Ascending aorta (tissue), 2 donors: Measurements from ENCODE around the gene AMH. TPM values are rescaled to one million over a fixed set of nuclear protein-coding genes. Genes with fewer than 3 reads are reported as not detected.

ENCODE experiments used
- DNase-seq, 2 donors: peaks; one replicate each; pipeline ENCODE4 v3.0.0-alpha.2; 2019; ENCODE audit warnings: low spot score in 2 of 2
- H3K27ac ChIP-seq, 2 donors: fragments of 200-600 bp; sonication (generic); one replicate each; pipeline ENCODE4 v1.5.1; 2016 to 2017; ENCODE audit warnings: mild to moderate bottlenecking in 1 of 2
- H3K27me3 ChIP-seq: fragments of 200-600 bp; sonication (generic); one replicate; pipeline ENCODE4 v1.5.1; 2017
- H3K36me3 ChIP-seq, 2 donors: fragments of 200-600 bp; sonication (generic); one replicate each; pipeline ENCODE4 v1.5.1; 2016
- H3K4me1 ChIP-seq, 2 donors: fragments of 200-600 bp; sonication (generic); one replicate each; pipeline ENCODE4 v1.5.1; 2016 to 2017; ENCODE audit warnings: mild to moderate bottlenecking in 1 of 2
- H3K4me3 ChIP-seq, 2 donors: fragments of 200-600 bp; sonication (generic); one replicate each; pipeline ENCODE4 v1.5.1; 2016 to 2017; ENCODE audit warnings: mild to moderate bottlenecking in 1 of 2
- H3K9me3 ChIP-seq, 2 donors: fragments of 200-600 bp; sonication (generic); one replicate each; pipeline ENCODE4 v1.5.1; 2016
- CTCF ChIP-seq, 3 experiments: fragments of 200-600 bp in 2 of 3; fragments of 450-650 bp in 1 of 3; sonication (generic) in 2 of 3; IDR thresholded peaks; one replicate each; pipeline ENCODE4 v1.5.1; 2016 to 2019; ENCODE audit warnings: antibody characterized with exemption in 3 of 3, mild to moderate bottlenecking in 1 of 3, moderate library complexity in 1 of 3
- intact Hi-C: fragments of 100-400 bp; cut with DNase I; formaldehyde crosslinking; loops from one replicate; pipeline ENCODE4 v1.15.1; 2023
- total RNA-seq: library from RNA; depleted of rRNA; stranded (reverse); fragments of >200 nt; gene quantifications from one replicate; pipeline ENCODE4 v1.1.0, GENCODE V29; 2016

The AMH gene
- total RNA-seq, 1 donor from 2014 or later, result not detected

GRCh38 chr19:2254064-2254872 is 5.1 kb downstream of the AMH start:
- peaks cover 0 to 26% of the 10 kb centered on the region in 2 donors for H3K4me1 ChIP-seq
- TF ChIP-seq CTCF (IDR thresholded peaks at IDR 0.05), result no peak
- H3K36me3 ChIP-seq, result no peaks in the 10 kb centered on the region
- H3K4me3 ChIP-seq, result no peak overlapping the region
- intact Hi-C loops, result no loop called here
- no peaks in the 10 kb centered on the region for H3K9me3 ChIP-seq
- no peak overlapping the region for H3K27ac ChIP-seq
- H3K27me3 ChIP-seq, result peaks cover 13% of the 10 kb centered on the region
- DNase-seq, result no peak

GRCh38 chr19:2255112-2255845 is 6.2 kb downstream of the AMH start:
- DNase-seq, result no peak
- H3K4me3 ChIP-seq, result no peak overlapping the region
- no peak overlapping the region for H3K27ac ChIP-seq
- H3K9me3 ChIP-seq, result no peaks in the 10 kb centered on the region
- TF ChIP-seq CTCF (IDR thresholded peaks at IDR 0.05), result no peak
- peaks cover 13% of the 10 kb centered on the region for H3K27me3 ChIP-seq
- H3K4me1 ChIP-seq, result peaks cover 0 to 26% of the 10 kb centered on the region in 2 donors
- no peaks in the 10 kb centered on the region for H3K36me3 ChIP-seq
- intact Hi-C loops, result no loop called here

GRCh38 chr19:2255982-2256685 is 7.0 kb downstream of the AMH start, which contains the start of gene JSRP1:
Gene JSRP1 (minus strand): TSS chr19:2256417. CDS start chr19:2255314, 1,103 bp downstream.
- H3K36me3 ChIP-seq, result no peaks in the 10 kb centered on the region
- peaks cover 0 to 21% of the 10 kb centered on the region in 2 donors for H3K4me1 ChIP-seq
- no peaks in the 10 kb centered on the region for H3K9me3 ChIP-seq
- intact Hi-C loops, result no loop called here
- no peak for TF ChIP-seq CTCF (IDR thresholded peaks at IDR 0.05)
- no peak within 1 kb of the TSS for H3K27ac ChIP-seq
- no peak within 1 kb of the TSS for H3K4me3 ChIP-seq
- peaks cover 9% of the 10 kb centered on the region for H3K27me3 ChIP-seq
- no peak for DNase-seq

- intact Hi-C loops, result no loop called here
- no peak overlapping the region for H3K27ac ChIP-seq
- no peaks in the 10 kb centered on the region for H3K4me1 ChIP-seq
- no peak for DNase-seq
- H3K27me3 ChIP-seq, result no peaks in the 10 kb centered on the region
- no peak overlapping the region for H3K4me3 ChIP-seq
- no peaks in the 10 kb centered on the region for H3K9me3 ChIP-seq
- no peak for TF ChIP-seq CTCF (IDR thresholded peaks at IDR 0.05)
- no peaks in the 10 kb centered on the region for H3K36me3 ChIP-seq
Observed at GRCh38 chr19:2259336-2259735, 10.2 kb downstream of the AMH start.

- DNase-seq, result no peak
- Histone ChIP-seq H3K9me3 (no peaks in the 10 kb centered on the region), H3K27me3 (no peaks in the 10 kb centered on the region), H3K4me1 (no peaks in the 10 kb centered on the region), H3K36me3 (no peaks in the 10 kb centered on the region), H3K27ac (no peak overlapping the region), H3K4me3 (no peak overlapping the region)
- intact Hi-C loops, result no loop called here
- no peak for TF ChIP-seq CTCF (IDR thresholded peaks at IDR 0.05)
Observed at GRCh38 chr19:2260341-2260805, 11.2 kb downstream of the AMH start.
